Measurements from ENCODE around the gene GPR45.

Gene GPR45

GRCh38 chr2:105288133-105288532 is 46.6 kb downstream of the GPR45 start:
- TF ChIP-seq MAX (IDR thresholded peaks at IDR 0.05) = no peak

GRCh38 chr2:105290981-105291660 is 49.6 kb downstream of the GPR45 start:
- TF ChIP-seq, protein P1, sequence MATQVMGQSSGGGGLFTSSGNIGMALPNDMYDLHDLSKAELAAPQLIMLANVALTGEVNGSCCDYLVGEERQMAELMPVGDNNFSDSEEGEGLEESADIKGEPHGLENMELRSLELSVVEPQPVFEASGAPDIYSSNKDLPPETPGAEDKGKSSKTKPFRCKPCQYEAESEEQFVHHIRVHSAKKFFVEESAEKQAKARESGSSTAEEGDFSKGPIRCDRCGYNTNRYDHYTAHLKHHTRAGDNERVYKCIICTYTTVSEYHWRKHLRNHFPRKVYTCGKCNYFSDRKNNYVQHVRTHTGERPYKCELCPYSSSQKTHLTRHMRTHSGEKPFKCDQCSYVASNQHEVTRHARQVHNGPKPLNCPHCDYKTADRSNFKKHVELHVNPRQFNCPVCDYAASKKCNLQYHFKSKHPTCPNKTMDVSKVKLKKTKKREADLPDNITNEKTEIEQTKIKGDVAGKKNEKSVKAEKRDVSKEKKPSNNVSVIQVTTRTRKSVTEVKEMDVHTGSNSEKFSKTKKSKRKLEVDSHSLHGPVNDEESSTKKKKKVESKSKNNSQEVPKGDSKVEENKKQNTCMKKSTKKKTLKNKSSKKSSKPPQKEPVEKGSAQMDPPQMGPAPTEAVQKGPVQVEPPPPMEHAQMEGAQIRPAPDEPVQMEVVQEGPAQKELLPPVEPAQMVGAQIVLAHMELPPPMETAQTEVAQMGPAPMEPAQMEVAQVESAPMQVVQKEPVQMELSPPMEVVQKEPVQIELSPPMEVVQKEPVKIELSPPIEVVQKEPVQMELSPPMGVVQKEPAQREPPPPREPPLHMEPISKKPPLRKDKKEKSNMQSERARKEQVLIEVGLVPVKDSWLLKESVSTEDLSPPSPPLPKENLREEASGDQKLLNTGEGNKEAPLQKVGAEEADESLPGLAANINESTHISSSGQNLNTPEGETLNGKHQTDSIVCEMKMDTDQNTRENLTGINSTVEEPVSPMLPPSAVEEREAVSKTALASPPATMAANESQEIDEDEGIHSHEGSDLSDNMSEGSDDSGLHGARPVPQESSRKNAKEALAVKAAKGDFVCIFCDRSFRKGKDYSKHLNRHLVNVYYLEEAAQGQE (IDR thresholded peaks at IDR 0.05; ENCODE audit: low read depth) = no peak
- TF ChIP-seq, protein P2, sequence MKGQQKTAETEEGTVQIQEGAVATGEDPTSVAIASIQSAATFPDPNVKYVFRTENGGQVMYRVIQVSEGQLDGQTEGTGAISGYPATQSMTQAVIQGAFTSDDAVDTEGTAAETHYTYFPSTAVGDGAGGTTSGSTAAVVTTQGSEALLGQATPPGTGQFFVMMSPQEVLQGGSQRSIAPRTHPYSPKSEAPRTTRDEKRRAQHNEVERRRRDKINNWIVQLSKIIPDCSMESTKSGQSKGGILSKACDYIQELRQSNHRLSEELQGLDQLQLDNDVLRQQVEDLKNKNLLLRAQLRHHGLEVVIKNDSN (IDR thresholded peaks at IDR 0.05) = no peak
- no peak for TF ChIP-seq TEAD4 (IDR thresholded peaks at IDR 0.05)
- no peak for TF ChIP-seq RAD21 (IDR thresholded peaks at IDR 0.05; ENCODE audit: low read depth)
- no peak for TF ChIP-seq TAF1 (IDR thresholded peaks at IDR 0.05; ENCODE audit: low read depth)
- no peak for TF ChIP-seq YY1 (IDR thresholded peaks at IDR 0.05; ENCODE audit: low read depth)
- no peak for TF ChIP-seq NFIC (IDR thresholded peaks at IDR 0.05)
- no peak for TF ChIP-seq CEBPB (IDR thresholded peaks at IDR 0.05)
- no peak for TF ChIP-seq FOXM1 (IDR thresholded peaks at IDR 0.05; ENCODE audit: borderline replicate concordance, low read depth)
- no peak for TF ChIP-seq TCF12 (IDR thresholded peaks at IDR 0.05; ENCODE audit: low read depth)

DNA sequence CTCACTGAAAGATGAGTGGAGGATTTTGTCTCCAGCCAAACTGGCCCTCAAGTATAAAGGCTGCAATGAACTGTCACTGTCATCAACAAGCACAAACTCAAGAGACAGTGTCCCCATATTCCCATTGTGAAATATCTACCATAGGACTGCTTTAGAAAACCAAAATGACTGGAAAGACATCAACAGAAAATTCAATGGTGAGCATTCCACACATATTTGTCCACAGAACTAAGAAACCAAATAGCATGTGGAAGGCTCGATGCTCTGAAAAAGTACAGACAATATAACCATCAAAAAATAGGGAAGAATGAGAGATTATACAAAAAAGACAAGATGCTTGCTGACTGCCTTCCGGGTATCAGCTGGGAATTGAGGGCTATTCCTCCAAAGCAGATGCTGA is 50.4 kb downstream of the GPR45 start:
- TF ChIP-seq NFIC (IDR thresholded peaks at IDR 0.05) (no peak), TEAD4 (IDR thresholded peaks at IDR 0.05) (no peak), EP300 (IDR thresholded peaks at IDR 0.05; ENCODE audit: borderline replicate concordance) (no peak), TCF12 (IDR thresholded peaks at IDR 0.05; ENCODE audit: low read depth) (no peak), FOXM1 (IDR thresholded peaks at IDR 0.05; ENCODE audit: borderline replicate concordance, low read depth) (no peak), TAF1 (IDR thresholded peaks at IDR 0.05; ENCODE audit: low read depth) (no peak), RAD21 (IDR thresholded peaks at IDR 0.05; ENCODE audit: low read depth) (no peak)
- TF ChIP-seq, protein P1 (IDR thresholded peaks at IDR 0.05; ENCODE audit: low read depth) = no peak
